NCI-H2227 (cell line): ENCODE measurements around the gene UAP1L1.
A peak's percentile ranks its signal among the peaks of the same experiment; 100 is the strongest.

Experiments
- DNase-seq: peaks from one replicate; lab custom pipeline; 2025; ENCODE audit not compliant: unreplicated experiment; lab: John Stamatoyannopoulos, UW

UAP1L1 gene

GRCh38 chr9:137041124-137041523, 36.2 kb upstream of the UAP1L1 start:
- peak; percentile 81 for DNase-seq

GRCh38 chr9:137042751-137043727, 34.3 kb upstream of the UAP1L1 start:
- DNase-seq, result no peak

- no peak for DNase-seq
These were observed 33.3 kb upstream of the UAP1L1 start for GRCh38 chr9:137044037-137044436.

GRCh38 chr9:137044502-137045177, 32.7 kb upstream of the UAP1L1 start:
- DNase-seq, result peak; percentile 29

- DNase-seq, result peak; percentile 49
These were observed 31.8 kb upstream of the UAP1L1 start for GRCh38 chr9:137045294-137046087.

- DNase-seq, result peak; percentile 73
These were observed 31.1 kb upstream of the UAP1L1 start, which contains the start of gene NPDC1 for GRCh38 chr9:137046088-137046787. NPDC1 (minus strand) TSS chr9:137046177; CDS start chr9:137045989, 188 bp downstream.

- DNase-seq, result no peak
These were observed 28.4 kb upstream of the UAP1L1 start for GRCh38 chr9:137048655-137049543.

- no peak for DNase-seq
These were observed 27.5 kb upstream of the UAP1L1 start for GRCh38 chr9:137049544-137050449.

GRCh38 chr9:137050570-137050969, 26.7 kb upstream of the UAP1L1 start:
- DNase-seq, result no peak

- no peak for DNase-seq
These were observed 26.1 kb upstream of the UAP1L1 start for GRCh38 chr9:137051145-137051724.

- no peak for DNase-seq
These were observed 25.0 kb upstream of the UAP1L1 start for GRCh38 chr9:137052293-137052692.

- DNase-seq, result no peak
These were observed 24.0 kb upstream of the UAP1L1 start for GRCh38 chr9:137052998-137053943.

GRCh38 chr9:137053944-137054931, 23.1 kb upstream of the UAP1L1 start, which contains the start of gene ENTPD2:
ENTPD2 (minus strand) TSS chr9:137054061; CDS start chr9:137053997, 64 bp downstream.
- peak; percentile 58 for DNase-seq

GRCh38 chr9:137054932-137055384, 22.4 kb upstream of the UAP1L1 start:
- no peak for DNase-seq
